Memory B cell (primary cell): ENCODE data around the gene CELA2A.
"Not testable (repeated sequence)": the region's sequence is repeated elsewhere in the genome, so short reads cannot be mapped to it uniquely, and the experiment has no call there.

ENCODE experiments used
- ATAC-seq: fragments of 150-1000 bp; cut with Tn5 transposase; 2 replicates; pipeline ENCODE4 v1.10.0; 2021; ENCODE audit warnings: low read depth, mild to moderate bottlenecking, moderate library complexity
- DNase-seq, 2 donors: peaks; one replicate each; pipeline ENCODE4 v3.0.0; 2022; ENCODE audit warnings: low spot score in 2 of 2
- H3K27ac Mint-ChIP-seq: one replicate; pipeline ENCODE4 v1.8.0; 2022; ENCODE audit warnings: mild to moderate bottlenecking, moderate library complexity, mixed read lengths
- H3K27me3 Mint-ChIP-seq: one replicate; pipeline ENCODE4 v1.8.0; 2022; ENCODE audit warnings: mixed read lengths
- H3K36me3 Mint-ChIP-seq: one replicate; pipeline ENCODE4 v1.8.0; 2022; ENCODE audit warnings: mild to moderate bottlenecking, mixed read lengths
- H3K4me1 Mint-ChIP-seq: one replicate; pipeline ENCODE4 v1.8.0; 2022; ENCODE audit warnings: mixed read lengths
- H3K4me3 Mint-ChIP-seq: one replicate; pipeline ENCODE4 v1.8.0; 2022; ENCODE audit warnings: mild to moderate bottlenecking, moderate library complexity, mixed read lengths
- H3K9me3 Mint-ChIP-seq: one replicate; pipeline ENCODE4 v1.8.0; 2022; ENCODE audit warnings: mixed read lengths

Gene CELA2A

DNA sequence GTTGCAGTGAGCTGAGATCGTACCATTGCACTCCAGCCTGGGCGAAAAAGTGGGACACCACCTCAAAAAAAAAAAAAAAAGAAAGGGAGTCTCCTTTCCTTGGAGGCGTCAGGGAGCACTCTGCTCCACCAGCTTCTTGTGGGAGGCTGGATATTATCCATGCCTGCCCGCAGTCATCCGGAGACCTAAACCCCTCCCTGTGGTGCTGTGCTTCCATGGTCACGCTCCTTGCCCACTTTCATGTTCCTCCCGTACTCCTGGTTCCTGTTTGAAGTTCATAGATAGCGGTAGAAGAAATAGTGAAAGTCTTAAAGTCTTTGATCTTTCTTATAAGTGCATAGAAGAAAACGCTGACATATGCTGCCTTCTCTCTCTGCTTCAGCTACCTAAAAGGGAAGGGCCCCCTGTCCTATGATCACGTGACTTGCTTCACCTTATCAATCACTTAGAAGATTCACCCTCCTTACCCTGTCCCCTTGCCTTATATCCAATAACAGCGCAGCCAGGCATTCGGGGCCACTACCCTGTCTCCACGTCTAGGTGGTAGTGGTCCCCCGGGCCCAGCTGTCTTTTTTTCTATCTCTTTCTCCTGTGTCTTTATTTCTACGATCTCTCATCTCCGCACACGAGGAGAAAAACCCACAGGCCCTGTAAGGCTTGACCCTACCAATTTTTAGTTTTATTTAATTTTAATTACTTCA is 64.8 kb downstream of the CELA2A start:
- not testable (repeated sequence) for H3K27ac Mint-ChIP-seq, ATAC-seq, DNase-seq, H3K9me3 Mint-ChIP-seq, H3K4me3 Mint-ChIP-seq, H3K27me3 Mint-ChIP-seq
- Mint-ChIP-seq H3K36me3 (peaks cover 16% of the 10 kb centered on the region), H3K4me1 (peaks cover 41% of the 10 kb centered on the region)
